ENCODE results near the gene BMPR1B.
"Not testable (repeated sequence)": the region's sequence is repeated elsewhere in the genome, so short reads cannot be mapped to it uniquely, and the experiment has no call there.

BMPR1B gene

GRCh38 chr4:94832329-94832728, 74.6 kb downstream of the BMPR1B start:
- H3K36me3 Mint-ChIP-seq (ENCODE audit: low read depth); H3K4me3 Mint-ChIP-seq; intact Hi-C loops (cut with micrococcal nuclease); H3K27me3 Mint-ChIP-seq; H3K4me1 Mint-ChIP-seq (ENCODE audit: low read depth); H3K9me3 Mint-ChIP-seq; H3K27ac Mint-ChIP-seq: not testable (repeated sequence)

- H3K4me3 Mint-ChIP-seq, result no peak overlapping the region
- no peaks in the 10 kb centered on the region for H3K36me3 Mint-ChIP-seq (ENCODE audit: low read depth)
- no peaks in the 10 kb centered on the region for H3K4me1 Mint-ChIP-seq (ENCODE audit: low read depth)
- no peaks in the 10 kb centered on the region for H3K27me3 Mint-ChIP-seq
- H3K9me3 Mint-ChIP-seq, result no peaks in the 10 kb centered on the region
- H3K27ac Mint-ChIP-seq, result no peak overlapping the region
- intact Hi-C loops (cut with micrococcal nuclease), result no loop called here
Observed at GRCh38 chr4:94833394-94833793, 75.6 kb downstream of the BMPR1B start.

- no peaks in the 10 kb centered on the region for H3K27me3 Mint-ChIP-seq
- intact Hi-C loops (cut with micrococcal nuclease), result no loop called here
- no peak overlapping the region for H3K4me3 Mint-ChIP-seq
- H3K9me3 Mint-ChIP-seq, result no peaks in the 10 kb centered on the region
- H3K36me3 Mint-ChIP-seq (ENCODE audit: low read depth), result no peaks in the 10 kb centered on the region
- no peaks in the 10 kb centered on the region for H3K4me1 Mint-ChIP-seq (ENCODE audit: low read depth)
- H3K27ac Mint-ChIP-seq, result no peak overlapping the region
Observed at GRCh38 chr4:94834501-94834900, 76.7 kb downstream of the BMPR1B start.

GRCh38 chr4:94841166-94841863, 83.6 kb downstream of the BMPR1B start:
- H3K36me3 Mint-ChIP-seq (ENCODE audit: low read depth); H3K9me3 Mint-ChIP-seq; H3K4me1 Mint-ChIP-seq (ENCODE audit: low read depth); intact Hi-C loops (cut with micrococcal nuclease); H3K27me3 Mint-ChIP-seq; H3K27ac Mint-ChIP-seq; H3K4me3 Mint-ChIP-seq: not testable (repeated sequence)

- Mint-ChIP-seq H3K4me1 (ENCODE audit: low read depth) (no peaks in the 10 kb centered on the region), H3K27ac (no peak overlapping the region), H3K36me3 (ENCODE audit: low read depth) (no peaks in the 10 kb centered on the region), H3K27me3 (no peaks in the 10 kb centered on the region), H3K9me3 (no peaks in the 10 kb centered on the region), H3K4me3 (no peak overlapping the region)
- intact Hi-C loops (cut with micrococcal nuclease), result no loop called here
Observed at GRCh38 chr4:94841864-94842221, 84.1 kb downstream of the BMPR1B start.

- Mint-ChIP-seq H3K36me3 (ENCODE audit: low read depth) (no peaks in the 10 kb centered on the region), H3K27ac (no peak overlapping the region), H3K27me3 (no peaks in the 10 kb centered on the region), H3K4me1 (ENCODE audit: low read depth) (no peaks in the 10 kb centered on the region), H3K9me3 (no peaks in the 10 kb centered on the region), H3K4me3 (no peak overlapping the region)
- intact Hi-C loops (cut with micrococcal nuclease), result no loop called here
Observed at GRCh38 chr4:94843216-94843615, 85.5 kb downstream of the BMPR1B start.

GRCh38 chr4:94848326-94848725, 90.6 kb downstream of the BMPR1B start:
- no peak overlapping the region for H3K4me3 Mint-ChIP-seq

GRCh38 chr4:94849901-94850300, 92.1 kb downstream of the BMPR1B start:
- Mint-ChIP-seq H3K9me3 (no peaks in the 10 kb centered on the region), H3K4me1 (ENCODE audit: low read depth) (no peaks in the 10 kb centered on the region), H3K4me3 (no peak overlapping the region), H3K36me3 (ENCODE audit: low read depth) (no peaks in the 10 kb centered on the region), H3K27ac (no peak overlapping the region), H3K27me3 (no peaks in the 10 kb centered on the region)
- intact Hi-C loops (cut with micrococcal nuclease), result no loop called here

More at GRCh38 chr4:94848326-94848725, 90.6 kb downstream of the BMPR1B start:
- H3K36me3 Mint-ChIP-seq (ENCODE audit: low read depth), result no peaks in the 10 kb centered on the region
- H3K9me3 Mint-ChIP-seq, result no peaks in the 10 kb centered on the region
- H3K4me1 Mint-ChIP-seq (ENCODE audit: low read depth), result no peaks in the 10 kb centered on the region
- H3K27me3 Mint-ChIP-seq, result no peaks in the 10 kb centered on the region
- intact Hi-C loops (cut with micrococcal nuclease), result no loop called here
- H3K27ac Mint-ChIP-seq, result no peak overlapping the region

- no peaks in the 10 kb centered on the region for H3K9me3 Mint-ChIP-seq
- H3K4me1 Mint-ChIP-seq (ENCODE audit: low read depth), result no peaks in the 10 kb centered on the region
- H3K36me3 Mint-ChIP-seq (ENCODE audit: low read depth), result no peaks in the 10 kb centered on the region
- no peak overlapping the region for H3K4me3 Mint-ChIP-seq
- intact Hi-C loops (cut with micrococcal nuclease), result no loop called here
- H3K27me3 Mint-ChIP-seq, result no peaks in the 10 kb centered on the region
- no peak overlapping the region for H3K27ac Mint-ChIP-seq
Observed at GRCh38 chr4:94852616-94853015, 94.9 kb downstream of the BMPR1B start.

- Mint-ChIP-seq H3K4me3 (no peak overlapping the region), H3K9me3 (no peaks in the 10 kb centered on the region), H3K27me3 (no peaks in the 10 kb centered on the region), H3K36me3 (ENCODE audit: low read depth) (no peaks in the 10 kb centered on the region), H3K4me1 (ENCODE audit: low read depth) (no peaks in the 10 kb centered on the region), H3K27ac (no peak overlapping the region)
- intact Hi-C loops (cut with micrococcal nuclease), result no loop called here
Observed at GRCh38 chr4:94856030-94856429, 98.3 kb downstream of the BMPR1B start.

GRCh38 chr4:94870146-94870545, 112.4 kb downstream of the BMPR1B start:
- H3K27me3 Mint-ChIP-seq, result no peaks in the 10 kb centered on the region
- no peaks in the 10 kb centered on the region for H3K9me3 Mint-ChIP-seq
- H3K4me3 Mint-ChIP-seq, result no peak overlapping the region
- no peaks in the 10 kb centered on the region for H3K4me1 Mint-ChIP-seq (ENCODE audit: low read depth)
- intact Hi-C loops (cut with micrococcal nuclease), result no loop called here
- H3K36me3 Mint-ChIP-seq (ENCODE audit: low read depth), result no peaks in the 10 kb centered on the region
- no peak overlapping the region for H3K27ac Mint-ChIP-seq

- Mint-ChIP-seq H3K27ac (no peak overlapping the region), H3K27me3 (no peaks in the 10 kb centered on the region), H3K4me1 (ENCODE audit: low read depth) (no peaks in the 10 kb centered on the region), H3K36me3 (ENCODE audit: low read depth) (no peaks in the 10 kb centered on the region), H3K9me3 (no peaks in the 10 kb centered on the region), H3K4me3 (no peak overlapping the region)
- intact Hi-C loops (cut with micrococcal nuclease), result no loop called here
Observed at GRCh38 chr4:94871644-94872305, 114.0 kb downstream of the BMPR1B start.

- H3K4me1 Mint-ChIP-seq (ENCODE audit: low read depth), result no peaks in the 10 kb centered on the region
- intact Hi-C loops (cut with micrococcal nuclease), result no loop called here
- H3K4me3 Mint-ChIP-seq, result no peak overlapping the region
- H3K9me3 Mint-ChIP-seq, result no peaks in the 10 kb centered on the region
- H3K27me3 Mint-ChIP-seq, result no peaks in the 10 kb centered on the region
- no peaks in the 10 kb centered on the region for H3K36me3 Mint-ChIP-seq (ENCODE audit: low read depth)
- H3K27ac Mint-ChIP-seq, result no peak overlapping the region
Observed at GRCh38 chr4:94877973-94878372, 120.2 kb downstream of the BMPR1B start.

- intact Hi-C loops (cut with micrococcal nuclease), result no loop called here
- Mint-ChIP-seq H3K4me1 (ENCODE audit: low read depth) (no peaks in the 10 kb centered on the region), H3K27me3 (no peaks in the 10 kb centered on the region), H3K36me3 (ENCODE audit: low read depth) (no peaks in the 10 kb centered on the region), H3K4me3 (no peak overlapping the region), H3K9me3 (no peaks in the 10 kb centered on the region), H3K27ac (no peak overlapping the region)
Observed at GRCh38 chr4:94880956-94881355, 123.2 kb downstream of the BMPR1B start.

GRCh38 chr4:94882756-94883155, 125.0 kb downstream of the BMPR1B start:
- H3K4me3 Mint-ChIP-seq, result no peak overlapping the region
- no peaks in the 10 kb centered on the region for H3K9me3 Mint-ChIP-seq
- no peaks in the 10 kb centered on the region for H3K36me3 Mint-ChIP-seq (ENCODE audit: low read depth)
- intact Hi-C loops (cut with micrococcal nuclease), result no loop called here
- H3K27ac Mint-ChIP-seq, result no peak overlapping the region
- H3K27me3 Mint-ChIP-seq, result no peaks in the 10 kb centered on the region
- H3K4me1 Mint-ChIP-seq (ENCODE audit: low read depth), result no peaks in the 10 kb centered on the region

All from dendritic cell treated with granulocyte-macrophage colony-stimulating factor and Interleukin-4, amounts not matched to agents 40 ng/mL and 50 ng/mL, for 4 days (primary cell).